HL-60/S4 treated with retinoic acid at 250 ng/mL for 4 days and 3 days (cell line): Measurements from ENCODE around the gene SCUBE1.

Source experiments
- in situ Hi-C: fragments of 300-500 bp; cut with MboI; formaldehyde crosslinking; loops from 2 replicates; pipeline ENCODE4 v1.7.0; 2022; ENCODE audit warnings: low sequenced_read_pairs

SCUBE1 gene

GRCh38 chr22:43226377-43227238, 116.6 kb downstream of the SCUBE1 start:
- in situ Hi-C loops: no loop called here

GRCh38 chr22:43225609-43226008, 117.6 kb downstream of the SCUBE1 start:
- in situ Hi-C loops: no loop called here

- in situ Hi-C loops: no loop called here
These were observed 120.2 kb downstream of the SCUBE1 start for GRCh38 chr22:43222987-43223386.

- in situ Hi-C loops: no loop called here
These were observed 120.9 kb downstream of the SCUBE1 start for GRCh38 chr22:43222262-43222661.

GRCh38 chr22:43220625-43221380, 122.4 kb downstream of the SCUBE1 start:
- in situ Hi-C loops: no loop called here

- in situ Hi-C loops: no loop called here
These were observed 124.4 kb downstream of the SCUBE1 start for GRCh38 chr22:43218786-43219185.

- in situ Hi-C loops: no loop called here
These were observed 125.7 kb downstream of the SCUBE1 start for GRCh38 chr22:43217285-43218030.

GRCh38 chr22:43216738-43217137, 126.4 kb downstream of the SCUBE1 start:
- in situ Hi-C loops: no loop called here

- in situ Hi-C loops: no loop called here
These were observed 129.2 kb downstream of the SCUBE1 start for GRCh38 chr22:43213962-43214361.

- in situ Hi-C loops: no loop called here
These were observed 130.1 kb downstream of the SCUBE1 start for GRCh38 chr22:43213051-43213450.

- in situ Hi-C loops: no loop called here
These were observed 130.7 kb downstream of the SCUBE1 start for GRCh38 chr22:43212434-43212952.

- in situ Hi-C loops: no loop called here
These were observed 131.2 kb downstream of the SCUBE1 start for GRCh38 chr22:43211941-43212433.

GRCh38 chr22:43210631-43211515, 132.3 kb downstream of the SCUBE1 start:
- in situ Hi-C loops: no loop called here

GRCh38 chr22:43209971-43210370, 133.2 kb downstream of the SCUBE1 start:
- in situ Hi-C loops: no loop called here

GRCh38 chr22:43209523-43209890, 133.7 kb downstream of the SCUBE1 start:
- in situ Hi-C loops: no loop called here

GRCh38 chr22:43208703-43209522, 134.3 kb downstream of the SCUBE1 start:
- in situ Hi-C loops: no loop called here

GRCh38 chr22:43207849-43208702, 135.1 kb downstream of the SCUBE1 start:
- in situ Hi-C loops: no loop called here

GRCh38 chr22:43207386-43207785, 135.8 kb downstream of the SCUBE1 start:
- in situ Hi-C loops: no loop called here
